Neural progenitor cell (in vitro differentiated cells): ENCODE measurements around the gene DNAAF5.

ENCODE experiments used
- CTCF ChIP-seq: fragments of 200-600 bp; sonication (generic); IDR thresholded peaks from 2 replicates; pipeline ENCODE4 v1.5.1; 2017; ENCODE audit warnings: antibody characterized with exemption, mild to moderate bottlenecking
- EZH2phosphoT487 ChIP-seq: fragments of 200-600 bp; sonication (generic); IDR thresholded peaks from 2 replicates; pipeline ENCODE4 v1.6.1; 2017; ENCODE audit warnings: antibody characterized with exemption

GRCh38 chr7:759569-759968, 33.1 kb downstream of the DNAAF5 start:
- TF ChIP-seq CTCF (no peak), EZH2phosphoT487 (no peak)
